Mucosa of gallbladder (tissue), 1 donor: Measurements from ENCODE around the gene FRMPD1. TPM values are rescaled to one million over a fixed set of nuclear protein-coding genes. Genes with fewer than 3 reads are reported as not detected.
"Not testable (repeated sequence)": the region's sequence is repeated elsewhere in the genome, so short reads cannot be mapped to it uniquely, and the experiment has no call there.

Source experiments
- DNase-seq: peaks from one replicate; pipeline ENCODE4 v3.0.0-alpha.2; 2020; ENCODE audit warnings: low spot score
- total RNA-seq: library from RNA; stranded (reverse); gene quantifications from one replicate; pipeline ENCODE4 v1.2.1, GENCODE V29; 2021
- donor health status: DM: no; HTN: no; CAD: no.

Gene FRMPD1
- total RNA-seq, 1 donor from 2014 or later = 5.9 TPM

GRCh38 chr9:37732952-37733351 lies 82.2 kb downstream of the FRMPD1 start:
- no peak for DNase-seq

GRCh38 chr9:37739222-37739621 lies 88.5 kb downstream of the FRMPD1 start:
- no peak for DNase-seq

- DNase-seq = no peak
These were observed 89.4 kb downstream of the FRMPD1 start for GRCh38 chr9:37740128-37740527.

GRCh38 chr9:37740631-37741328 lies 90.0 kb downstream of the FRMPD1 start:
- no peak for DNase-seq

GRCh38 chr9:37745970-37746369 lies 95.2 kb downstream of the FRMPD1 start:
- no peak for DNase-seq

GRCh38 chr9:37746448-37747270 lies 95.9 kb downstream of the FRMPD1 start:
- DNase-seq = no peak

GRCh38 chr9:37747271-37747753 lies 96.6 kb downstream of the FRMPD1 start:
- DNase-seq = peak; percentile 61

GRCh38 chr9:37749129-37749528 lies 98.4 kb downstream of the FRMPD1 start:
- no peak for DNase-seq

- no peak for DNase-seq
These were observed 100.4 kb downstream of the FRMPD1 start for GRCh38 chr9:37751186-37751585.

- not testable (repeated sequence) for DNase-seq
These were observed 101.0 kb downstream of the FRMPD1 start for GRCh38 chr9:37751704-37752103.

GRCh38 chr9:37752112-37752511 lies 101.4 kb downstream of the FRMPD1 start:
- DNase-seq = not testable (repeated sequence)

GRCh38 chr9:37752642-37753488 lies 102.1 kb downstream of the FRMPD1 start:
- no peak for DNase-seq

- peak; percentile 62 for DNase-seq
These were observed 102.9 kb downstream of the FRMPD1 start, which contains the start of gene TRMT10B for GRCh38 chr9:37753489-37754190. Gene TRMT10B, plus strand, starts transcription at chr9:37753805. Its CDS starts 8,127 bp downstream, at chr9:37761932.

- DNase-seq = no peak
These were observed 108.0 kb downstream of the FRMPD1 start for GRCh38 chr9:37758747-37759146.

- no peak for DNase-seq
These were observed 109.8 kb downstream of the FRMPD1 start for GRCh38 chr9:37760416-37761161.

- DNase-seq = no peak
These were observed 110.8 kb downstream of the FRMPD1 start for GRCh38 chr9:37761511-37761910.

- DNase-seq = not testable (repeated sequence)
These were observed 114.5 kb downstream of the FRMPD1 start for GRCh38 chr9:37765263-37765662.

GRCh38 chr9:37769306-37769705 lies 118.6 kb downstream of the FRMPD1 start:
- no peak for DNase-seq

GRCh38 chr9:37769995-37770394 lies 119.2 kb downstream of the FRMPD1 start:
- no peak for DNase-seq

- no peak for DNase-seq
These were observed 124.6 kb downstream of the FRMPD1 start for GRCh38 chr9:37775216-37775919.
